Vagina (tissue), 2 donors: ENCODE measurements around the gene TAOK3.

Experiments used
- POLR2A ChIP-seq, 2 donors: fragments of 450-650 bp; IDR thresholded peaks; one replicate each; pipeline ENCODE4 v1.6.1; 2017; ENCODE audit warnings: antibody characterized with exemption in 2 of 2, mild to moderate bottlenecking in 2 of 2, moderate library complexity in 2 of 2
- TF ChIP-seq, protein P1 (sequence below), 3 experiments: fragments of 450-650 bp in 2 of 3; fragments of 200-600 bp in 1 of 3; sonication (generic) in 1 of 3; IDR thresholded peaks; one replicate each; pipeline ENCODE4 v1.5.1; 2017 to 2019; ENCODE audit warnings: antibody characterized with exemption in 3 of 3, mild to moderate bottlenecking in 2 of 3, moderate library complexity in 2 of 3

DNA sequence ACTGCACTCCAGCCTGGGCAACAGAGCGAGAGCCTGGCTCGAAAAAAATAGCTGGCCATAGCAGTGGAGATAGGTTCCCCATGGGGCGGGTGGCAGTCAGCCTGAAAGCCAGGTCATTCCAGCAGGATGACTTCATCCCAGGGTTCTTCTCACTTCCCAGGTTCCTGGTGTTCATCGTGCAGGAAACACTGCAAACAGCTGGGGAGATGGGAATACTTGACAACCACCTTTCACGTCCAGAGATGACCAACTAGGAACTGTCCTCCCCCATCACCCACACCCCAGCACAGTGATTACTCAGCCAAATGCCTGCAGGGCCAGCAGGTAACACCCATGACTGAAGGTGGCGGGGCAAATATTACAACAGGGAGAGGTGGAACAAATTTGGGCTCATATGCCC, 270.6 kb downstream of the TAOK3 start:
- TF ChIP-seq POLR2A (IDR thresholded peaks at IDR 0.05), result no peak
- TF ChIP-seq, protein P1, sequence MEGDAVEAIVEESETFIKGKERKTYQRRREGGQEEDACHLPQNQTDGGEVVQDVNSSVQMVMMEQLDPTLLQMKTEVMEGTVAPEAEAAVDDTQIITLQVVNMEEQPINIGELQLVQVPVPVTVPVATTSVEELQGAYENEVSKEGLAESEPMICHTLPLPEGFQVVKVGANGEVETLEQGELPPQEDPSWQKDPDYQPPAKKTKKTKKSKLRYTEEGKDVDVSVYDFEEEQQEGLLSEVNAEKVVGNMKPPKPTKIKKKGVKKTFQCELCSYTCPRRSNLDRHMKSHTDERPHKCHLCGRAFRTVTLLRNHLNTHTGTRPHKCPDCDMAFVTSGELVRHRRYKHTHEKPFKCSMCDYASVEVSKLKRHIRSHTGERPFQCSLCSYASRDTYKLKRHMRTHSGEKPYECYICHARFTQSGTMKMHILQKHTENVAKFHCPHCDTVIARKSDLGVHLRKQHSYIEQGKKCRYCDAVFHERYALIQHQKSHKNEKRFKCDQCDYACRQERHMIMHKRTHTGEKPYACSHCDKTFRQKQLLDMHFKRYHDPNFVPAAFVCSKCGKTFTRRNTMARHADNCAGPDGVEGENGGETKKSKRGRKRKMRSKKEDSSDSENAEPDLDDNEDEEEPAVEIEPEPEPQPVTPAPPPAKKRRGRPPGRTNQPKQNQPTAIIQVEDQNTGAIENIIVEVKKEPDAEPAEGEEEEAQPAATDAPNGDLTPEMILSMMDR (IDR thresholded peaks at IDR 0.05), result no peak
